Activated CD4-positive, alpha-beta T cell treated with anti-CD3 and anti-CD28 coated beads, Interleukin-2, amount 50 U/mL, for 1 hour (primary cell): ENCODE data around the gene CSF2RB.

Experiments used
- DNase-seq: peaks from one replicate; pipeline ENCODE4 v3.0.0-alpha.2; 2020

The CSF2RB gene

GRCh38 chr22:36892292-36892691, 21.1 kb upstream of the CSF2RB start:
- no peak for DNase-seq

- no peak for DNase-seq
Measured at GRCh38 chr22:36893262-36893661, 20.2 kb upstream of the CSF2RB start.

DNA sequence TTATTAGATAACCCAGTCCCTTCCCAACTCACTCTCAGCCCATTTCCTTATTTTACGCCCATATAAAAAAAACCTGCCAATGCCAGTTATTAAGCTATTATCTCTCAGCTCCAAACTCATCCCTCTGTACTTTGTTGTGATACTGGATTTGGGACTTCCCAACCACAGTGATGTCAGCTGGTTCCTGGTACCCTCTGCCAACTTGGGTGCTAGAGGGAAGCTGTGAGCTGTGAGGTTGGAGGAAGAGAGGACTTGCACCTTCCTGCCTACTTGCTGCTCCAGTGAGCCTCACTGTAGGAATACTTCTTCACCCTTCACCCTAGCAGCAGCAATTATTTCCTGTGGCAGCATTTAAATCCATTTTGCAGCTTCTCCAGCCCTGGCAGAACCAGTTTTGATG, 19.2 kb upstream of the CSF2RB start:
- DNase-seq = no peak

- DNase-seq = no peak
Measured at GRCh38 chr22:36897611-36898010, 15.8 kb upstream of the CSF2RB start.

DNA sequence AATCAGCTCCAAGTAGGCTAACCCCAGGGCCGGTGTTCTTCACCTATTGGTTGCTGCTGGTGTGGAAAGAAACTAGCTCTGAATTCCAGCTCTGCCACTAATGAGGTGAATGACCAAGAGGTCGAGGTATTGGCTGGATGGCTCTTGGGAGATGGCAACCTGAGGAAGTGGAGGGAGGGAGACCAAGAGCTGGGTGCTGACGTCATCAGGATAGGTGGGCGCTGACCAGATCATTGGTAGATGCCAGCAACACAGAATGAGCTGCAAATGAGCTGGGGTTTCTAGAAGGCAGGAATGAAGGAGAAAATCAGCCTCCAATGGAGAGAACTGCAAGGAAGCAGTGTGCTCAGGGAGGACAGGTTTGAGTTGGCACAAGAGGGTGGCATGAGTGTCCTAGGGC, 14.7 kb upstream of the CSF2RB start:
- DNase-seq = no peak

DNA sequence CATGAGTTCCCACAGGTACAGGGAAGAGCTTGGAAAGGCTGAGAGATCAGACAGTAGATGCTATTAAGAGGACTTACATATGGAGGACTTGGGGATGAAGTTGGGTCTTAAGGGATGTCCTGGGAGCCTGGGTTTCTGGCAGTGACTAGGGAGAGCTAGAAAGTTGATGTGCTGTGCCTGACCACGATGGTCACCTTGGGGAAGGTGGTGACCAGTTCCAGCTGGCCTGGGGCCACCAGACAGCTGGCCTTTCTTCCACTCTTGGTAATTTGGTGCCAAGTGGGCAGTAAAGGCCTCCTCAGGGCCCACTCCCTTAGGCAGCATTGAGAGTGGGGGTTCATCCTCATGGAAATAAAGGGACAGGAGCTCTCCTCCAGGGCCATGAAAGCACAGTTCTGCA, 13.9 kb upstream of the CSF2RB start:
- DNase-seq = no peak

DNA sequence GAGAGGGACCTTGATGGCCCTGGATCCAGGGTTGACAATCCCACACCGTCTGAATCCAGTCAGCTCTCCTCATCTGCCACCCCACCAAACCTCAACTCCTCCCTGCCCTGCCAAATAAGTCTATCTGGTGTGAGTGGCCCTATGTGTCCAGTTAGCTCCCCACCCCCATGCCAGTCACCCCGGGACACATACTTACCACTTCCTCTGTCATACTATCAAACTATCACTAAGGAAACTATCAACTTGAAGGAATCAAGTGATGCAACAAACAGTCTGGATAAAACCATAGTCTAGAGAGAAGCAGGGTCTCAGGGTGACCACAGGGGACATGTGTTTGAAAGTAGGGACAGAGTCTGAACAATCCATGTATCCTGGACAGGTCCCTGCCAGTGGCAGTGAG, 13.2 kb upstream of the CSF2RB start:
- no peak for DNase-seq

GRCh38 chr22:36900880-36901279, 12.5 kb upstream of the CSF2RB start:
- DNase-seq = no peak

DNA sequence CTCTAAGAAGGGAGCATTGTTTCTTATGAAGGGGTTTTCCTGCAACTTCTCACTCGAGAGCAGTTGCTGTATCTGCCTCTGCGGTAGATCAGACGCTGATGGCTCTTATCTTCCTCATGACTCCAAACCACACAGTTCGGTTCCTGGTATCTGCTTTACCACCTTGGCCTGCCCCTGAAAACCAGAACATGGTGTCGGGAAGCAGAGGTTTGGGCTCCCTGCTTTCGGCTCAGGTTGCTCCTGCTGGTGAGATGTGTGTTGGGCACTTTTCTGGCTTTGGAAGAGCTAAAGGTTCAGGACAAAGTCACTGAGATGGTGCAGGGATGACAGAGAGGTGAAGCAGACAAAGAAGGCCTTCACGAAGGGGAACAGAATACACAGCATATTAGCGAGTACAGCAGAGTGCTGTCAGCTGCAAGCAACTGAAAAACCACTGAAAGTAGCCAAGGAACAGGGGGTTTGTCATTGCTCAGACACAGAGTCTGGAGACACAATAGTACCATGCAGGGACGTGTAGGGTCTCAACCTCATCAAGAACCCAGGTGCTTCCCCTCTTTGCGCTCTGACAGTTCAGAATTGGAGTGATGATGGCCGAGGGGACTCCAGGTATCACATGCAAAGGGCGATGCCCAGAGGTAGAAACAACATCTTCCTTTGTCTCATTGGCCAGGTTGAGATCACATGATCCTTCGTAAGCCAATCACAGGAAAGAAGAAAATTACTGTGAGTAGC, 11.9 kb upstream of the CSF2RB start:
- no peak for DNase-seq

DNA sequence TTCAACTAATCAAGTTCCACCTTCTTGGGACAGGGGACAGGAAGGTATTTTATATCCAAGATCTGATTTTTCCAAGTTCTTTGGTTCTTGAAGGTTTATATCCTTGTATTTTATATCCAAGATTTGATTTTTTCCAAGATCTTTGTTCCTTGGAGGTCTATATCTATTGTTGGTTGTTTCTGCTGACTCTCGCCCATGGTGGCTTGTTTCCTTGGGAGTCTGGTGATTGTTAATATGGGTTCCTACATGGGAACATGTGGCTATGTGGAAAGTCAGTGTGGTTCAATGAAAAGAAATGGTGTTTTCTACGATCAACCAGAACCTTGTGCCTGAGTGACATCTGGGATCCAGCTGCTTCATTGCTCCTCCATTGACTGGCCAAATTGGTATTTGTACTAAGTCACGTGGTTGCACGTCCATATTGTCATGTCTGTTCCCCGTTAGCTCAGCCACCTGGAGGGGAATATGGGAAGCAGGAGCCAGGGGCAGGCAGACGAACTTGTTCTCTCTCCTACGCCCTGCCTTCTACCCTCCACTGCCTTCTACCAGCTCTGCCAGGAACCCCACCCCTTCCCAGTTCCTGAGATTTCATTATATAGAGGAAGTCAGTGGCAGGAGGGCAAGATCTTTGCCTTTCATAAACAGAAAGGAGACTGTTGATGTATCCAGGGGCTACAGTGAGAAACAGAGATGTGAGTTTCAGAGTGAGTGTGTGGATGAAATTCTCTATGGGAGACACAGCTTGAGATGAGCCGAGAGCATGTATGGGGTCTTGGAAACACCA, 11.1 kb upstream of the CSF2RB start:
- no peak for DNase-seq

DNA sequence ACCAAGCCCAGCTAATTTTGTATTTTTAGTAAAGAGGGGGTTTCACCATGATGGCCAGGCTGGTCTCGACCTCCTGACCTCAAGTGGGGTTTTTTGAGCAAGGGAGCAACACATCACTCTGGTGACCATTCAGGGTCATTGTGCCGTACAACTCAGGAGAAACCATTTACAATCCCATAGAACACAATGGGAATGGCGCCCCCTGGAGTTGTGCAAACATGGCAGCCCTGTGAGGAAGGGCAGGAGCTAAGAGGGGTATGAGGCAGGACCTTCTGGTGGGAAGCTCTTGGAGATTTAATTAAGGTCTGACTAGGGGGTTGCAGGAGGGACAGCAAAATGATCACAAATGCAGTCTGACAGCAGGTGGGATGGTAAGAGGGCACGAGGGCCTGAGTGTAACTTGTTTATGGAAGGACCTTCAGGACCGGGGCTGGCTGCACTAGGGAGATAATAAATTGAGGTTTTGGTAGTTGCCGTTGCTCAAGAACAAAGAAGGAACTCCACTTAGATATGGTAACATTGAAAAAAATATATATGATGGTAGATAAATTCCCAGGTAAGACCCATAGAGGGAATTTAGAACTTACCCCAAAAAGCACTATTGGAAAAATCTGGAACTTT, 9.1 kb upstream of the CSF2RB start:
- DNase-seq = no peak

- DNase-seq = no peak
Measured at GRCh38 chr22:36907253-36908195, 5.9 kb upstream of the CSF2RB start.

GRCh38 chr22:36910461-36910860, 3.0 kb upstream of the CSF2RB start:
- DNase-seq = no peak

DNA sequence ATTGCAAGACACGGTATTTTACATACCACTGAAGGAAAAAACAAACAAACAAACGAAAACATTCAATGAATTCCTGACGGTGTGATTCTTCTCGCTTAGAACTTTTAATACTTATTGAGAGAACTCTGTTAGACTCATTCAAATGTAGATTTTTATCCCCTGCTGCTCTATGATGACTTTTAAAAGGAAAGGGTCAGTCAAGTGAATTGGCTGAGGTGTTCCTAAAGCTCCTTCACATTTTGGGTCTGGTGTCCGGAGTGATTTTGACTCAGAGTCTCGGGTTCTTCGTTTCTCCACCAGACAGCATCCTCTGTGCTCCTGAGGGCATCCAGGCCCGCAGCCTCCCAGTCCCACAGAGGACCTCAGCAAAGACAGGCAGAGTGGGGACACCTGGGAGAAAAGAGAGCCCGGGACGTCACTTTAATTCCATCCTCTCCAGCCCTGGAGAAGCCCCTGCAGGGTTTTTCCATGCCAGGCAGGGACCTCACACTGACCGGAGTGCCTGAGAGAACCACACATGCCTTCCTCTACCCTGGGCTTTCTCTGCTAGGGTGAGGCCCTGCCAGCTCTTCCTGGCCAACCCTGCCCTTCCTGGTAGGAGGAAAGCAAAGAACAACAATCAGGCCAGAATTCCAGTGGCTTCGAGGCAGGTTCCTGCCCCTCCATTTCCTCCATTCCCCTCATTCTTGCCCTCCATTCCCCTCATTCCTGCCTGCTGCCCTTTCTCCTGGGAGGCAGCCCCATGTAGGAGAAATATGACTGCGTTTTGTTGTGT, 1.4 kb upstream of the CSF2RB start:
- no peak for DNase-seq

DNA sequence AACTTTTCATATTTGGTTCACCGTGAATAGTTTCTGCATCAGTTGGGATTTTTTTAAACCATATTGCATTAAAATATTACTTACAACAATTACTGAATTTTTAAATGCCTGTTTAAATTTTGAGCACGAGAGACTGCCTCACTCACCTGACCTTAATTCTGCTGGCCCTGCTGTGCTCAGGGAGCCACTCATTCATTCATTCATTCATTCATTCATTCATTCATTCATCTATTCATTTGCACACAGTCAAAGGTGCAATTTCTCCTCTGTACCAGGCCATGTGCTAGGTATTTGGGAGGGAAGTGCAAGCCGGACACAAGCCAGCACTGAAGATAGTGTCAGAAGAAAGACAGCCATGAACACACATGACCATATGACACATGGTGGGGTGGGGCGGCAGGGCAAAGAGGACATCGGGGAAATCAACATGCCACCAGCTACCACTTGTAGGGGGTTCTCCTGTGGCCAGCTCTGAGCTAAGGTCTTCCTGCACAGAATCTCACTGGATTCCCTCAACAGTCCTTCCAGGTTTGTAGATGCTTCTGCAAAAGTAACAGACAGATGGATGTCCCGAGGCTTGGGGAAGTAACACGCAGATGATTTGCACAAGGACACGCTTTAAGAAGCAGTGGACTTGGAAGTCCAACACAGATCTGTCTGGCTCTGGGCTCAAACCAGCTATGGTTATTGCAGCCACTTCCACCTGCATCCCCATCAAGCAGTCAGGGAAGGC, 568 bp upstream of the CSF2RB start:
- DNase-seq = no peak

- no peak for DNase-seq
Measured at GRCh38 chr22:36914390-36914752, 943 bp downstream of the CSF2RB start.

DNA sequence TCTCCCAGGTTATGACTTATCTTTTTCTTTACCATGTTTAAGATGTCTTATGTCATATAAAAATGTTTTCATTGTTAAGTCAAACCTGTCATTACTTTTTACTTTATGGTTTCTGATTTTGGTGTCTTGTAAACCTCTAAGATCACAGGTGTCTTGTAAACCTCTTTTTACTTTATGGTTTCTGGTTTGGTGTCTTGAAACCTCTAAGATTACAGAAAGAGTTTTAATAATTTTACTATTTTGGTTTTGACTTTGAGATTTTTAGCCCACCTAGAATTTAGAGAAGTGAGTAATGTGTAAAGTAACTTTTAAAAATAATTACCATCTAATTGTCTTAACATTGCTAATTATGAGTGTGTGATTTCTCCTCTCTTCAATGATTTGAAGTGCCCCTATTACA, 2.6 kb downstream of the CSF2RB start:
- DNase-seq = no peak

- no peak for DNase-seq
Measured at GRCh38 chr22:36918586-36919284, 5.3 kb downstream of the CSF2RB start.

- DNase-seq = no peak
Measured at GRCh38 chr22:36921309-36922104, 8.1 kb downstream of the CSF2RB start.

- DNase-seq = no peak
Measured at GRCh38 chr22:36922105-36922608, 8.7 kb downstream of the CSF2RB start.
